DMS153 treated with DMSO at 0.1 percent for 48 hours (cell line): ENCODE results near the gene RPTOR.

ENCODE experiments used
- DNase-seq: peaks from one replicate; lab custom pipeline; 2025; ENCODE audit not compliant: unreplicated experiment; lab: John Stamatoyannopoulos, UW

Gene RPTOR

DNA sequence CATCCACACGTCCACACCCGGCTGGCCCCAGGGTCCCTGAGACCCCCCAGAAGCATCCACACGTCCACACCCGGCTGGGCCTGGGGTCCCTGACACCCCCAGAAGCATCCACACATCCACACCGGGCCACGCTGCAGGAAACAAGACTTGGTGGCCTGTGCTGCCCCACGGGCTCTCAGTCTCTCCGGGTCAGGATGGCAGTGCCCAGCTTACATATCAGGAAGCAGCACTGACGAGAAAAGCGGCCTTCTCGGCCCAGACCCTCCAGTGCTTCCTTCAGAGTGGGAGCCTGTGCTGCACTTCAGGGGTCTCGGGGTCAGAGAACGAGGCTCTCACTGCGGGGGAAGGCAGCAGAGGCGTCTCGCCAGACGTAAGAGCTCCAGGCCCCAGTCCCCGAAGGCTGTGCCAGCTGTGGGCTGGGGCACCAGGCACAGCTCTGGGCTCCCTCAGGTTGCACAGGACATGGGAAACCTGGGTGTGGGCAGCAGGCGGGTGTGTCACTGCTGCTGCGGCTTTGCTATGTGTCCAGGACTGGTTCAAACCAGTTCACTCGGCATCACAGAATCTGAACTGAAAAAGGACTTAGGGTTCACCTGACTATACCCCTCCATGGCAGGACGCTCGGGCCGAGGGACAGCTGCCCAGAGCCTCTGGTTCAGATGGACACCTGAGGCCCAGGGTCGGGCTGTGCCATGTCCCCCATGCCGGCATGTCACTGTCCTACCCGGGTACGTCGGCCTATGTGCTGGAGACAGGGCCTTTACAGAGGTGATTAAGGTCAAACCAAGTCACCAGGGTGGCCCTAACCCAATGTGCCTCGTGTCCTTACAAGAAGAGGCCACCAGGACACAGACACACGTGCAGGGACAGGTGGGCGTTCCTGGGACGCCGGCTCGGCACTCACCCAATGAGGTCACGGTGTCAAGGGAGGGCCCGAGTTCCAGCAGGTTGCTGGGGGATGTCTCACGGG is 406.8 kb downstream of the RPTOR start:
- no peak for DNase-seq

GRCh38 chr17:80952291-80952690 is 407.7 kb downstream of the RPTOR start:
- DNase-seq: no peak

DNA sequence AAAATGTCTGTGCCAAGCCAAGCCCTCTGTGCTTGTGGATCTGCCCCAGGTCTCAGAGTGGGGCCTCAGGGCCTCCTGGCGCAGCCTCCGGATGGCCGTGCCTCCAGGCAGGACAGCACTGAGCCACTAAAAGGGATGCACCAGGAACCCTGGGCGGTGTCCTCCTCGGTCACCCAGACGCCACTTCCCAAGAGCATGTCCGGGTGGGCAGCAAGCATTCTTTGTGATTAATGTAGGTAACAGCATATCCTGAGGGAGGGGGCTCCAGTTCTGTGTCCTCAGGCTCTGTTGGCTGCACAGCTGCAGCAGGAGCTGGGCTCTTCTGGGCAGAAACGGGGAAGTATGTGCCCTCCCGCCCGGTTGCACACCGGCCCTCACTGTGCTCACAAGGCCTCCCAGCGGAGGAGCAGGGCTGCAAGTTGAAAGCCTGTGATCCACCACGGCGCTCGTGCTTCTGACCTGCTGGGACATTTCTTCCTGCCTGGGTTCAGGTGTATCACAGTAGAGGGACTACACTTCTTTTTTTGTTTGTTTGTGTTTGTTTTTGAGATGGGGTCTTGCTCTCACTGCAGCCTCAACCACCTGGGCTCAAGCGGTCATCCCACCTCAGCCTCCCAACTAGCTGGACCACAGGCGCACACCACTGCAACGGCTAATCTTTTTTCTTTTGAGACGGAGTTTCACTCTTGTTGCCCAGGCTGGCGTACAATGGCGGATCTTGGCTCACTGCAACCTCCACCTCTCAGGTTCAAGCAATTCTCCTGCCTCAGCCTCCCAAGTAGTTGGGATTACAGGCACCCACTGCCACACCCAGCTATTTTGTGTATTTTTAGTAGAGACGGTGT is 409.1 kb downstream of the RPTOR start:
- no peak for DNase-seq

- no peak for DNase-seq
Measured at GRCh38 chr17:80955078-80955477, 410.4 kb downstream of the RPTOR start.

- no peak for DNase-seq
Measured at GRCh38 chr17:80955671-80956280, 411.1 kb downstream of the RPTOR start.

GRCh38 chr17:80956321-80957190 is 411.9 kb downstream of the RPTOR start:
- DNase-seq: no peak

DNA sequence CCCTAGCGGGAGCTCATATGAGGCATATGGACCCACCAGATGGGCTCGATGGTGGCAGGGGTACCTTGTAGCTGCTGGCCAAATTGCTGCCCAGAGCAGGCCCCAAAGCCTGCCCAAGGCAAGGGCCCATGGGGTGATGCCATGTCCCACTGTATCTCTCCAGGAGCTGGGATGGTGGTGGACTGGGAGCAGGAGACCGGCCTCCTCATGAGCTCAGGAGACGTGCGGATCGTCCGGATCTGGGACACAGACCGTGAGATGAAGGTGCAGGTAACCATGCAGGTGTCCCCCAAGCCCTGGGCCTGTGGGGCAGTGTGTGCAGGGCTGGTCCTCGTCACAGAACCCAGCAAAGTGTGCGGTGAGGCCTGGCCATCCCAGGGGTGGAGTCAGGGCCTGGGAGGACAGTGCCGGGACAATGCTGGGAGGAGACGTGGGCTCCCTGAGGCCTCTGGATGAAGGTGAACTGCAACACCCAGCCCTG is 412.9 kb downstream of the RPTOR start:
- DNase-seq: no peak

DNA sequence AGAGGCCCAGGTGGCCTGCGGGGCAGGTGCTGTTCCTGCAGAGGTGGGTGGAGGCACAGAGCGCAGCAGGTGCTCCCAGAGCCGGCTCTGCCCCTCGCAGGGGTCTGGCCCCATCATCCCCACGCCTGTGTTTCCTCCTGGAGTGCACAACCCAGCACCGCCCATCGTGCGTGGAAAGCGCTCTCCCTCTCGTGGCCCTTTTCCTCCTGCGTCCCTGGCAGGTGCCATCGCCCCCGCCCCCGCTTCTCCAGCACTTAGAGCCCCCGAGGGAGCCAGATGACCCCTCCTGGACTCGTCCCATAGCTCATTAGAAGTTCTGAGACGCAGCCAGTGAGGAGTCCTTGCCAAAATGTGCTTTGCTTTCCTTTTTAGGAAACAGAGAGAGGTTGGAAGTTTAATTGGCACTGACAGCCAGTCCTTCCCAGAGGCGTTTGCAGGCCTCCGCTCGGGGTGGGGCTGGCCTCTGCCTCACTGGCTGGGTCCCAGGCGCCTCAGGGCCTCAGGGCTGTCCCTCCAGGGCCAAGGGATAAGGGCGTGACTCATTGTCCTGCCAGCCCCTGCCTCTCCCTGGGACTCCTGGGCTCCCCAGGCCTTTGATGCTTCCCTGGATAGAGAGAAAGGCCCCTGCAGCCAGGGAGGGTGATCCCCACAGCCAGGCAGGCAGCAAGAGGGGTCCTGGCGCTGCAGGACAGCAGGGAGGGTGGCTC is 414.8 kb downstream of the RPTOR start:
- DNase-seq: no peak

DNA sequence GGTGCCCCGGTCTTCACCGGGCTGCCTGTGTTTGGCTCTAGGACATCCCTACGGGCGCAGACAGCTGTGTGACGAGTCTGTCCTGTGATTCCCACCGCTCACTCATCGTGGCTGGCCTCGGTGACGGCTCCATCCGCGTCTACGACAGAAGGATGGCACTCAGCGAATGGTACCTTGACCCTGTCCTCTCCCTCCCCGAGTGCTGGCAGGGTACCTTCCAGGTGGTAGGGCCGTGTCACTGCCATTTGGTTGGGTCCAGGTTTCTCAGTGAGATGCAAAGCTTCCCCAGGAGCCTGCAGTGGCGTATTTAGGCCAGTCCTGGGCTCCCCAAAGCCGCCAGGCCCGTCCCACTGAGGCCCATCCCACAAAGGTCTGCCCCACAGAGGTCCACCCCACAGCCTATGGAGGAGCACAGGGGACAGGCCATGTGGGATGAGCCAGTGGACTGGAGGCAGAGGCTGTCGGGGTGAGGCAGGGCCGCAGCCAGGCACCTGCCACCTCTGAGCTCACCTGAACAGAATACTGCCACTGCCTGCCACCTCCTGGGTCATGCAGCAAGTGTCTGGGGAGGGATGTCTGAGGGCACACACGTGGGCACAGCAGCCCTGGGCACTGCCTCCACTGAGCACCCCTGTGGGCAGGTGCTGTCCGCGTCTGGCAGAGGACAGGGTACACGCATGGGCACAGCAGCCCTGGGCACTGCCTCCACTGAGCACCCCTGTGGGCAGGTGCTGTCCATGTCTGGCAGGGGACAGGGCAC is 415.6 kb downstream of the RPTOR start:
- DNase-seq: no peak

DNA sequence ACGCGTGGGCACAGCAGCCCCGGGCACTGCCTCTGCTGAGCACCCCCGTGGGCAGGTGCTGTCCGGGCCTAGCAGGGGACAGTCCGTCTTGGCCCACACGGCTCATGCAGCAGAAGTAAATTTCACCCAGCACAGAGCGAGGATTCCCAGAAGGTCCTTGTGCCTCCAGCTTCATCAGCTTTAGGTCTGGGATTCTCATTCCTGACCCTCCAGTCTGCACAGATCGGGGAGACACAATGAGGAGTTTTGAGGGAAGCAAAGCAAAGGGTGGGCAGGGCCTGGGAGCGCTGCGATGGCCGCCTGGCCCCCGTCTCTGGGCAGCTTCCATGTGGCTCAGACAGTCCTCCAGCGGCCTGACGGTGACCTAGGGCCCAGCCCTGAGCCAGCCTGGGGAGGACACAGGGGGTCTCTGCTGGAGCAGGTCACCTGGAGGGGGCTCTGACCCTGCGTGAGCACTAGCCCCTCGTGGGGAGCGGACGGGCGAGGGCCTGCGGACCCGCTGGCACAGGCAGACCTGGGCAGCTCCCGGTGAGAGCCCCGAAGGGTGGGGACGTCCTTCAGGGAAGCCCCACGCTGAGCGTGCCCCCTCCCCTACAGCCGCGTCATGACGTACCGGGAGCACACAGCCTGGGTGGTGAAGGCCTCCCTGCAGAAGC is 416.3 kb downstream of the RPTOR start:
- no peak for DNase-seq

DNA sequence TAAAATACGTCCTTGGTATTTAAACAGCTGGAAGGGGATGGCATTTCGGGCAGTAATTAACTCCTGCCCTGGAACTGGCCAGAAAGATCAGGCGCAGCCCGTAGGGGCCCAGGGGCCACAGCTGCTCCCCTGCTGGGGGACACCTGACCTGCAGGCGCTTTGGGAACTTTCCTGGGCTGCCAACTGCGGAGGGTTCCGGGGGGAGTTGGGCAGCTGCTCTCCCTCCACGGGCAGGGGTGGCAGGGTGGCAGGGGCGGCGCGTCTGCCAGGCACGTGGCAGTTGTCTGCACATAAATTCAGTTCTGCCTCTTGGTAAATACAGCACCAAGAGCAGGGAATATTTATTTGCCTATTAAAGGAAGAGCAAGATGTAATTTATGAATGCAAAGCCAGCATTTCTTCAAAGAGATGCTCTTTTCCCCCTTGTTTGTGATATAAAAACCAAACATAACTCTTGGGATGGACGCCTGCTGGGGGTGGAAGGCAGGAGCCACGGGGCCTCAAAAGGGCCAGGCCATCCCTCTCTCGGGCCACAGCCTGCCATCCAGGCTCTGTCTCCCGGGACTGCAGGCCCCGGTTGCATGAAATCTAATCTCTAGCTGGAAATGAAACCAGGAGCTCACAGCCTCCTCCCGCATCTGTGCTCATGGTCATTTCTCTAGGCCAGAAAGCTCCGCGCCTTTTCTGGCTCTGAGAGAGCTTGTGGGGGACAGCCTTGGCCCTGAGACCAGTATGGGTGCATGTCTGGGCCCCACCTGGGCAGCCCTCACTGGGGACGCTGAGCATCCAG is 417.1 kb downstream of the RPTOR start:
- DNase-seq: no peak

DNA sequence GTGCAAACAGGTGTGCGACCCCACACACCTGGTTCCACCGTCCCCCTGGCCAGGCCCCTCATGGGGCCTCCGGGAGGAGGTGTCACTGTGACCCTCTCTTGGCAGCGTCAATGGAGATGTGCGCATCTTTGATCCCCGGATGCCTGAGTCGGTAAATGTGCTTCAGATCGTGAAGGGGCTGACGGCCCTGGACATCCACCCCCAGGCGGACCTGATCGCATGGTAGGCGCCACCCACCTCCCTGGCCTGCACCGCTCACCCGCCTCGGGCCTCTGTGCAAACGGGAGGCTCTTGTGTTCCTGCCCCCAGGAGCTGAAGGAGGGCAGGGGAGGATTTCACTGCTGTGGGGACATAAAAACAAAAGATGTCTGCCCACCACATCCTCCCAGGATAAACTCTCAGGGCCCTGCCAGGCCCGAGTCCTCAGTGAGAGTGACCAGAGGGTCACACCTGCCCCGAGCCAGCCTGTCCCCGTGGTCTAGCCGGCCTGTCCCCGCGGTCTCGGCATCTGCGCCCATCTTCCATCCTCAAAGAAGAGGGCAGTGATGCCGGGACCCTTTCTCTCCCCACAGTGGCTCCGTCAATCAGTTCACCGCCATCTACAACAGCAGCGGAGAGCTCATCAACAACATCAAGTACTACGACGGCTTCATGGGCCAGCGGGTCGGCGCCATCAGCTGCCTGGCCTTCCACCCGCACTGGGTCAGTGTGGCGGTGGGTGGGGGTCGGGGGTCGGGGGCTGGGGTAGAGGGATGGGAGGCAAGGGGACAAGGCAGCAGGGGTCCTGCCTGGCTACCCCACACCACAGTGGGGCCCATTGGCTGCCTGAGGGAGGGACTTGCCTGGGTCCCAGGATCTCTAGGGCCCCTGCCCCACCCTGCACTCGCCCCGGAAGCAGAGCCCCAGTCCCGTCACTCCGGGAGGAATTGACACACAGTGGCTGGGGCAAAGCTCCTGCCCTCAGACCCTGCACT is 418.0 kb downstream of the RPTOR start:
- no peak for DNase-seq

DNA sequence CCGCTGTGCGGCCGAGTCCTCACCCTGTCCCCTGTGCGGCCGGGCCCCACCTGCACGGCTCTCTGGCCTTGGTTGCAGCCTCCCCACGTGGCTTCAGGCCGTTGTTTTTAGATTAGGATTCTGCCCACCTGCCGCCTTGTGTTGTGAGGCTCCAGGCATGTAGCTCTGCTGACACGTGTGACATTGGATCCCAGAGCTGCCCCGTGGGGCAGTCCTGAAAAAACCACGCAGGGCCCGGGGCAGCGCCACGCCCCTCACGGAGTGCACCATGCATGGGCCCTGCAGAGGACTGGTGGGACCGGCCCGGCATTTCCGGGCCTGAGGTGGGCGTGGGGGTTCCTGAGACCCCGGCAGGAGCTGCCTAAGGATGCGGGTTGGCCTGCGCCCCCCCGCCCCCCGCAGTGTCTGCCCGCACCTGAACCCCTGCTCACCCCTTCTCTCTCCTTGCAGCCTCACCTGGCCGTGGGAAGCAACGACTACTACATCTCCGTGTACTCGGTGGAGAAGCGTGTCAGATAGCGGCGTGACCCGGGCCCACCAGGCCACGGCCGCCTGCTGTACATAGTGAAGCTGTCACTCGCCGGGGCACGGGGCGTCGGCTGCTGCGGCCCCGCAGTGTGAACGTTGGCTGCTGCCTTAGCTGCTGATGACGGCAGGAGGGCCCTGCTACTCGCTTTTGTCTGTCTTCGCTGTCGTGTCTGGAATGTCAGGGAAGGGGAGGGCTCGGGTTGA is 419.3 kb downstream of the RPTOR start:
- no peak for DNase-seq

DNA sequence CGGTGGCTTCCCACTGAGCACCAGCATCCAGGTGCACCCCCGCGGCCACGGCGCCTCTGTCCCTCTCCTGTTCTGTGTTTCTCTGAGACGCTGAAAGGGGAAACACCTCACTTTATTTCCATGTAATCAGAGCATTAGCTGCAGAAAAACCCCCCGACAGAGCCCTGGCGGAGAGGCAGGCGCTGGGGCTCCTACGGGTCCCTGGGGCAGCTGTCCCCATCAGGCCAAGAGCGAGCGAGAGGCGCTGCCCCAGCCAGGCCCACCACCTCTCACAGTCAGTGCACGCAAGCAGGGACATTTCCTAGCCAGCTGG is 419.9 kb downstream of the RPTOR start:
- DNase-seq: no peak

DNA sequence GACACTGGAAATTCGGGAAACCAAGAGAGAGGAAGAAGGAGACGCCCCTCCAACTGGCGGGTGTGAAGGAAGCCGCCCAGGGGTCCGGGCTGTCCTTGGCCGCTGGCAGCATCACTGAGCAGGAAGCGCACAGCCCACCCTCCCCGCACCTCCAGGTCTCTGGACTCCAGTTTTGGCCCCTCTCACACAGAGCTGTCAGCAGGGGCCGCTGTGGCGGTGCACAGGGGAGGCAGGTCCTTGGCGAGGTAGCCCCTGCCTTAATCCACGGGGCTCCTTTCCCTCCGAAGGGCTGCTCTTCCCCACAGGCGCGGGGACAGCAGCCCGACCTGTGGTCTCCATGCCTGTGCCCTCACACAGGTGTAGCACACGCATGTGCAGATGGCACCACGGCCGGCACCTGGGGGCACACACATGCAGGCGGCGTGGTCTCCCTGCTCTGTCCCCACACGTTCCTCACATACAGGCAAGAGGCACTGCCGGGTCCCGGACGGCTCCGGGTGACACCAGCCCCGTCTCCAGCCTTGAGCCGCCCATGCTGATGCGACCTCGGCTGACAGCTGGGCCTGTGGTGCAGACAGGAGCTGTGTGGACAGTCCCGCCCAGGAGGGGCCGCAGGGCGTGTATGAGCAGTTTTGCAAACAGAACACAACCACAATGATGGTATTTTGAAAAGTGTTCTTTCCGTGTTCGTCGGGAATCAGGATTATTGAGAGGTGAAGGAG is 420.4 kb downstream of the RPTOR start:
- no peak for DNase-seq
